Endometrial microvascular endothelial cells (primary cell): ENCODE results near the gene PAX9. TPM values are rescaled to one million over a fixed set of nuclear protein-coding genes. Genes with fewer than 3 reads are reported as not detected.

Experiments
- in situ Hi-C: cut with HindIII; loops from 2 replicates; pipeline ENCODE4 v1.10.0; 2017; ENCODE audit warnings: low sequenced_read_pairs, low pct_unique_long_range_greater_than_20kb; ENCODE audit errors: inconsistent ontology term
- total RNA-seq: library from RNA; depleted of rRNA; stranded (reverse); fragments of >200 nt; gene quantifications from one replicate; pipeline ENCODE4 v1.2.3, GENCODE V29; 2015; ENCODE audit errors: inconsistent ontology term

Gene PAX9
- total RNA-seq, 1 donor from 2014 or later = not detected

DNA sequence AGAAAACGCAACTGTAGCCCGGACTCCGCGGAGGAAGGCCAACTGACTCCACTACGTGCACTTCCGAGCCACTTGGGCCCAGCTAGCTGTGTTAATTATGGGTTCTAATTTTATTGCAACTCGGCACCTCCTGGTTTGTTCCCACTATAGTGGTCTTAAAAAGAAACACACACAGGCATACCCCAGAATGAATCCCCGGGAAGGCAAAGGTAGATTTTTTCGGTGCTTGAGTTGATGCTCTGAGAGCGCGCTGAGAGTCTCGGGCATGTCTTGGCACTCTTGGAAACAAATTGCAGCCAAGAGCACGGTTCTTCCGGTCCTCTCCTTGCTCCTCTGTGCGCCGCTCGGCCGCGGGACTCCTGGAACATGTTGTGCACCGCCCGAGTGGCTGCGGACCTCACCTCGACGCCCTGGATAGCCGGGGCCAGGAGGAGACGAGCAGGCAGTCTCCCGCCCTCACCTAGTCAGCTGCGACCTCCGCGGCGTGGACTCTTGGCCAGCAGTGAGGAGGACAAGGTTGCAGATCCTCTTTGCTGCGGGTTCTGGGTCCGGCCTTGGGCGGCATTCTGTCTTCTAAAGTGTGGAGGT lies 6.8 kb upstream of the PAX9 start:
- in situ Hi-C loops = no loop called here

GRCh38 chr14:36655571-36655962 lies 6.1 kb upstream of the PAX9 start:
- in situ Hi-C loops = no loop called here

- in situ Hi-C loops = no loop called here
These were observed 5.5 kb upstream of the PAX9 start for GRCh38 chr14:36655963-36656686.

GRCh38 chr14:36656687-36657398 lies 4.8 kb upstream of the PAX9 start:
- in situ Hi-C loops = no loop called here

GRCh38 chr14:36657399-36658122 lies 4.1 kb upstream of the PAX9 start:
- in situ Hi-C loops = no loop called here

DNA sequence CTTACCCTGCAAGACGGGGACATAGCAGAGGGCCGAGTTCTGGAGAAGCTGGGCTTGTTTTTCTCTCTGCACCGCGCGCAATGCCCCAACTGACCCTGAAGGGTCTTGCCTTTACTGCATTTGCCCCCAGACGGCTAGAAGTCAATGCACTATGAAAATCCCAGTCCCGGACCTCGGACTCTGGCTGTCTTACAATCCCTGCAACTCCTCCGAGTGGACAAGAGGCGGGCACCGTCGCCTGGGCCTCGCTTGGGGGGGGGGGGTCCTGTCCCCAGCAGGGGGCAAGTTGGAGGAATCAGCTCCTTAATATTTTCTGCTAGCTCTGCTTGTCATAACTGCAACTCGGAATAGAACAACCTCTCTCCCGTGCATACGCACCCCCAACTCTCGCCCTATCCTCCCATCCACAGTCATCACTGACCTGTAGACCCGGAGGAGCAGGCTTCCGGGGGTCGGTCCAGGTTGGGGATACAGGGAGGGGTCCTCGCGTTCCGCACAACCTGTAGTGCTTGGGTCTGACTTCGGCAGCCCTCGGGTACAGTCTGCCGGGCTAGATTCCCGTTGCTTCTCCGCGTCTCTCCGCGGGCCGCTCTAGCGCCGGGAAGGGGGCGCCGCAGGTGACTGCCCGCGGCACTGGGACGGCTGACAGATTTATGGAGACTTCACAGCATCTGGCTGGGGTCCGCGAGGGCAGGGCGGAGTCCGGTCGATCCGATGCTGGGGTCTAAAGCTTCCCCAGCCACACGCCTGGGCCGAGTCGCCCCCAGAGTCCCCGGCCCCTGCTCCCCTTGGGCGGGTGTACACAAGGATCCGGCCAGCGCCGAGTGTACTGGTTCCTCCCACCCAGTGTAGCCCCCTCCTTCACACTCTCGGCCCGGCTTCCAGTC lies 3.3 kb upstream of the PAX9 start:
- in situ Hi-C loops = no loop called here

DNA sequence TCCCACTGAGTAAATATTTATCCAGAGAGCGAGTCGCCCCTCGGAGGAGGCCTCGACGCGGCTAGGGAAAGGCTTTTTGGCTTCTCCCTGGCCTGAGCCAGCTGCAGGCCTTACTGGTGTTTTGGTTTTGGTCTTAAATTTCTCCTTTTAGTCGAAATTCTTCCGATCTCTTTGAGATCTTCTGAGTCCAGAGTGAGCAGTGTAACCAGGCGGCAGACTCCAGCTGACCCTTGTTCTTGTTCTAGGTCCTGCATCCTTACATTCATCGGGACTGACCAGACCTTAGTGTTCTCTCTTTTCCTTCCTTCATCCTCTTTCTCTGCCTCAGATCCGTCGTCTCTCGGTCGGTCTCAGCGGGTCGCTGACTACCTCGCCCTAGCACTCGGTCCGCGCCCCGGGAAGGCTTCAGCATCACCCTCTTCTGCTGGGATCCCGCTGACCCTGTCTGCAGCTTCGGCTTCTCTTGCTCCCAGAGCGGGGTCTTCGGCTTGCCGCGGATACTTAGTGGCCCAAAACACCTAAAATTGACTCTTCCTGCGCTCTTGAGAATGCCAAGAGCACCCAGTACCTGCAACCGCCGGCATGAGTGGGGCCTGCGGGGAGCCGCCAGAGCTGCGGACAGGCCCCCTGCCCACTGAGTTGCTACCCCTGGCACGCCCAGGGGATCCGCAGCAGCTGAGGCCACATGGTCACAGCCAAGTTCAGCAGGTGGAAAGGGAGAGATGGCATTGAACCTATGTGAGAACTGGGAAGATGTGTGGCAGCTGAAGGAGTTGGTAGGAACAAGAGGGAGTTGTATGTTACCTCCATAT lies 2.4 kb upstream of the PAX9 start:
- in situ Hi-C loops = no loop called here

GRCh38 chr14:36659822-36660735 lies 1.6 kb upstream of the PAX9 start:
- in situ Hi-C loops = no loop called here

- in situ Hi-C loops = no loop called here
These were observed 739 bp upstream of the PAX9 start for GRCh38 chr14:36660736-36661505.

DNA sequence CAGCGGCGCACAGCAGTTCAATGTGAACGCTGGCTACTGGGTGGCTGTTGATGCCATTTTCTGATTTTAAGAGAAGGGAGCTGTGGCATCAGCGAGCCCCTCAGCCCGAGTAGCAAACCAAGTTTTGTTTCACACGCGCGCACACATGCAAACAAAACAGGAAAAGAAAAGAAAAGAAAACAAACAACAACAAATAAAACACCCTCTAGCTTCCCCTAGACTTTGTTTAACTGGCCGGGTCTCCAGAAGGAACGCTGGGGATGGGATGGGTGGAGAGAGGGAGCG lies 540 bp downstream of the PAX9 start:
- in situ Hi-C loops = no loop called here

GRCh38 chr14:36662543-36663403 lies 1.1 kb downstream of the PAX9 start:
- in situ Hi-C loops = no loop called here

DNA sequence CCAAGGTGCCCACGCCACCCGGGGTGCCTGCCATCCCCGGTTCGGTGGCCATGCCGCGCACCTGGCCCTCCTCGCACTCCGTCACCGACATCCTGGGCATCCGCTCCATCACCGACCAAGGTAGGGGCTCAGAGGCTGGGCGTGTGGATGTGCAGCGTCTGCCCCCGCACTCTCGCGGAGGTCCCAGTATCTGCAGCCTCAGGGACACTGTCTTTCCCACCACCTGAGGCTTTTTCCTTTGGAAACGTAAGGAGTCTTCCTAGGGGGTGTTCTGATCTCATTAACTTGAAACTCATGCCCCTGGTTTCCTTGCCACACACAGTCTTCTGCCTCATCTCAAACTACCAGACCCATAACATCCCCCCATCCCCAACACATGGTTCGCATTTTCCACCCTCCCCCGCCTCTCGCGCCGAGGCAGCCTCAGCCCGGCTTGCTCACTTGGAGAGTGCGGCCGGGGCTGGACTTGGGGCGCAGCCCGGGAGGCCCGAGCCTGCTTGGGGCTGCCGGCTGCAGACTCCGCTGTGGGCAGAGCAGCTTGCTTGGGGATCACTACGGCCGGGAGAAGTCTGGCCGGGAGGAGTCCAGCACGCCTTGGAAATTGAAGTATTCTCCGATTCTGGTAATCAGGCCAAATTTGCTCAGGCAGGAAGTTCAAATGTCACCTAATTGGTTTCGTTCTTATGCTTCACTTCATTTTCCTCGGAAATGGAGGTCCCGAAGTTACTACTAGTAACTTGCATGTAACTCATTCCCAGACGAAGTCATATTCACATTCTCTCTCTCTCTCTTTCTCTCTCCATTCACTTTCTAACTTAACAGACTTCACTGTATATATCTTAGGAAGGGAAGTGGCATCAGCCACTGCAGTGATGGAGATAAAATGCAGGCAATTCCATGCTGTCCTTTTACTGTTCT lies 2.0 kb downstream of the PAX9 start:
- in situ Hi-C loops = no loop called here

DNA sequence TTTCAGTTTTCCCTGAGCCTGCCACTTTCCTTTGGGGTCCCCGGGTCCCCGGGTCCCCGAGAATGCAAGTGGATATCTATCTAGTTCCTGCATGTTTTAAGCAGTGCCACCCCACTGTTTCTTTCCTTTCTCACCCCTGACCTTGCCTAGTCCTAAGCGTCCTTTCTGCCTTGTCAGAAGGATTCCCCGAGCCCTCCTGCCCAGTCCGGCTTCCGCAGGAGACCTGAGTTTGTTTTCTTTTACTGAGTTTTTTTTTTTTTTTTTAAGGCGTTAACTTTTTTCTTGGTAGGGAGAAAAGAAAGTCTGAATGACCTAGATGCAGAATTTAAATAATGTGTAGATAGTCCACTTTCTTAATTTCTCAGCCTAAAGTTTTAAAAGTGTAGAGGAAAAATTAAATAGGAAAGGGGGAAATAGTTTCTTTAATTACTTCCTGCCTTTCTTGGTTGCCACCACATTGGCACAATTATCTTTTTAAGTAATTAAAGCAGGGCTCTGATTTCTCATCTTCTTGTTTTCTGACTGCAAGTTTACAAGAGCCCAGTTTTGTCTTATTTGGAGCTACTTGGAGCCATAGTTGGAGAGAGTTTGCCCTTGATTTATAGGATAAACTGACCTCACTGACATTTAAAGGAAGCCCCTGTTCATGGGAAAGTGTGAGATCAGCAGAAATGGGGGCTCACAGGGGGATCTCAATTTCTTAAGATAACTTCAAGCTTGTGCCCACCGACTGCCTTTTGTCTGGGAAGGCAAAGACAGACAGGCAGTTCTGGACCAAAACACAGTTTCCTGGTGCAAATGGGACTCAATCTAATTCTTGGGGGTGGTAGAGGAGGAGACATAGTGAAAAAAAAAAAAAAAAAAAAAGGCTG lies 2.9 kb downstream of the PAX9 start:
- in situ Hi-C loops = no loop called here
